ENCODE results near the gene NXPH2. TPM values are rescaled to one million over a fixed set of nuclear protein-coding genes. Genes with fewer than 3 reads are reported as not detected.
A peak's percentile ranks its signal among the peaks of the same experiment; 100 is the strongest.

NXPH2 gene
- polyA plus RNA-seq, 4 donors = 4.2 to 5.4 (median 4.7) TPM

GRCh38 chr2:138712212-138712979 is 67.8 kb downstream of the NXPH2 start:
- no peak for DNase-seq (ENCODE audit: low read depth in 4 of 4, low spot score in 2 of 4)

- DNase-seq (ENCODE audit: low read depth in 4 of 4, low spot score in 2 of 4) = no peak
Measured at GRCh38 chr2:138711812-138712211, 68.4 kb downstream of the NXPH2 start.

GRCh38 chr2:138708682-138709241 is 71.4 kb downstream of the NXPH2 start:
- peak in 2 of 4 donors; percentile 10 to 11 for DNase-seq (ENCODE audit: low read depth in 4 of 4, low spot score in 2 of 4)

- no peak for DNase-seq (ENCODE audit: low read depth in 4 of 4, low spot score in 2 of 4)
Measured at GRCh38 chr2:138707392-138708074, 72.7 kb downstream of the NXPH2 start.

- DNase-seq (ENCODE audit: low read depth in 4 of 4, low spot score in 2 of 4) = peak in 2 of 4 donors; percentile 14 to 17
Measured at GRCh38 chr2:138703242-138703641, 76.9 kb downstream of the NXPH2 start.

GRCh38 chr2:138700716-138701115 is 79.5 kb downstream of the NXPH2 start:
- DNase-seq (ENCODE audit: low read depth in 4 of 4, low spot score in 2 of 4) = no peak

- DNase-seq (ENCODE audit: low read depth in 4 of 4, low spot score in 2 of 4) = no peak
Measured at GRCh38 chr2:138699421-138699820, 80.8 kb downstream of the NXPH2 start.

GRCh38 chr2:138698428-138698827 is 81.8 kb downstream of the NXPH2 start:
- no peak for DNase-seq (ENCODE audit: low read depth in 4 of 4, low spot score in 2 of 4)

GRCh38 chr2:138691667-138692066 is 88.5 kb downstream of the NXPH2 start:
- no peak for DNase-seq (ENCODE audit: low read depth in 4 of 4, low spot score in 2 of 4)

GRCh38 chr2:138689705-138690104 is 90.5 kb downstream of the NXPH2 start:
- no peak for DNase-seq (ENCODE audit: low read depth in 4 of 4, low spot score in 2 of 4)

- DNase-seq (ENCODE audit: low read depth in 4 of 4, low spot score in 2 of 4) = no peak
Measured at GRCh38 chr2:138682163-138682562, 98.0 kb downstream of the NXPH2 start.

GRCh38 chr2:138677221-138677620 is 103.0 kb downstream of the NXPH2 start:
- DNase-seq (ENCODE audit: low read depth in 4 of 4, low spot score in 2 of 4) = no peak

GRCh38 chr2:138676619-138677021 is 103.6 kb downstream of the NXPH2 start:
- no peak for DNase-seq (ENCODE audit: low read depth in 4 of 4, low spot score in 2 of 4)

GRCh38 chr2:138671566-138671965 is 108.6 kb downstream of the NXPH2 start:
- no peak for DNase-seq (ENCODE audit: low read depth in 4 of 4, low spot score in 2 of 4)

- no peak for DNase-seq (ENCODE audit: low read depth in 4 of 4, low spot score in 2 of 4)
Measured at GRCh38 chr2:138670734-138671133, 109.5 kb downstream of the NXPH2 start.

- DNase-seq (ENCODE audit: low read depth in 4 of 4, low spot score in 2 of 4) = no peak
Measured at GRCh38 chr2:138665937-138666336, 114.3 kb downstream of the NXPH2 start.

GRCh38 chr2:138658187-138658894 is 121.8 kb downstream of the NXPH2 start:
- DNase-seq (ENCODE audit: low read depth in 4 of 4, low spot score in 2 of 4) = no peak

GRCh38 chr2:138654146-138654545 is 126.0 kb downstream of the NXPH2 start:
- no peak for DNase-seq (ENCODE audit: low read depth in 4 of 4, low spot score in 2 of 4)

- DNase-seq (ENCODE audit: low read depth in 4 of 4, low spot score in 2 of 4) = no peak
Measured at GRCh38 chr2:138652378-138652777, 127.8 kb downstream of the NXPH2 start.

- DNase-seq (ENCODE audit: low read depth in 4 of 4, low spot score in 2 of 4) = no peak
Measured at GRCh38 chr2:138649571-138649970, 130.6 kb downstream of the NXPH2 start.

GRCh38 chr2:138648606-138649005 is 131.6 kb downstream of the NXPH2 start:
- DNase-seq (ENCODE audit: low read depth in 4 of 4, low spot score in 2 of 4) = no peak

Data from left renal cortex interstitium (tissue), 4 donors.